ENCODE data around the gene RNASEH2B.

- TF ChIP-seq MAFK (IDR thresholded peaks at IDR 0.05; ENCODE audit: low read depth, low read length) (no peak), RNF2 (IDR thresholded peaks at IDR 0.05; ENCODE audit: borderline replicate concordance, low read depth, low read length, missing control alignments, poor library complexity, severe bottlenecking) (no peak), PHF8 (conservative IDR thresholded peaks at IDR 0.05; ENCODE audit: low read depth, low read length) (no peak), USF2 (IDR thresholded peaks at IDR 0.05; ENCODE audit: low read length) (no peak)
These were observed 15.6 kb upstream of the RNASEH2B start for GRCh38 chr13:50894012-50894411.

All from H1 (cell line).